Brain microvascular endothelial cell (primary cell): ENCODE measurements around the gene DOP1A.

Experiments
- DNase-seq: peaks from one replicate; pipeline ENCODE4 v3.0.0-alpha.2; 2020
- H3K27ac ChIP-seq: fragments of 250-450 bp; sonication (Bioruptor Pico); 2 replicates; pipeline ENCODE4 v1.5.1; 2020; ENCODE audit warnings: mild to moderate bottlenecking, moderate library complexity
- H3K27me3 ChIP-seq: fragments of 250-450 bp; sonication (Bioruptor Pico); replicated peaks from 2 replicates; pipeline ENCODE4 v1.5.1; 2020; ENCODE audit warnings: mild to moderate bottlenecking
- H3K36me3 ChIP-seq: fragments of 250-450 bp; sonication (Bioruptor Pico); replicated peaks from 2 replicates; pipeline ENCODE4 v1.5.1; 2020; ENCODE audit warnings: mild to moderate bottlenecking
- H3K4me3 ChIP-seq: 2 replicates; pipeline ENCODE4 v1.5.1; 2011; ENCODE audit warnings: low read depth, mild to moderate bottlenecking, control low read depth, low read length, moderate library complexity
- in situ Hi-C: cut with HindIII; loops from 2 replicates; pipeline ENCODE4 v1.10.0; 2017; ENCODE audit warnings: low sequenced_read_pairs, low pct_ligation_motif_present
- TF ChIP-seq, protein P1 (sequence below): IDR thresholded peaks from 2 replicates; pipeline ENCODE4 v1.5.1; 2011; ENCODE audit warnings: low read depth, mild to moderate bottlenecking, moderate library complexity, low read length, control low read depth, inconsistent platforms; ENCODE audit errors: missing control alignments

The DOP1A gene

DNA sequence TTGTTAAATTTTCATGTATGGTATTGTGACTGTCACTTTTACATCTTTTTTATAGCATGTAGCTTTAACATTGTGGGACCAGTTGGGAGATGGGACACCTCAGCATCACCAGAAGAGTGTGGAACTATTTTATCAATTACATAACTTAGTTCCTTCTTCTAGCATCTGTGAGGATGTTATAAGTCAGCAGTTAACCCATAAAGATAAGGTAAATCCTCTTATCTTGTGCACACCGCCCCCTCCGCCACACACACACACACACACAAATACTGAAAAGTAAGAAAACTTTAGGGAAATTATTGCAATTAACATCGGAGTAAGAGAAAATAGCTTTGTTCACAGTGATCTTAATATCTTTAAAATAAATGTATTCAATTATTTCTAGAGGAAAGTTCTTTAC, 64.7 kb downstream of the DOP1A start:
- no peak overlapping the region for H3K4me3 ChIP-seq
- no peak for DNase-seq
- peaks cover 4% of the 10 kb centered on the region for H3K36me3 ChIP-seq
- H3K27me3 ChIP-seq = no peaks in the 10 kb centered on the region
- TF ChIP-seq, protein P1, sequence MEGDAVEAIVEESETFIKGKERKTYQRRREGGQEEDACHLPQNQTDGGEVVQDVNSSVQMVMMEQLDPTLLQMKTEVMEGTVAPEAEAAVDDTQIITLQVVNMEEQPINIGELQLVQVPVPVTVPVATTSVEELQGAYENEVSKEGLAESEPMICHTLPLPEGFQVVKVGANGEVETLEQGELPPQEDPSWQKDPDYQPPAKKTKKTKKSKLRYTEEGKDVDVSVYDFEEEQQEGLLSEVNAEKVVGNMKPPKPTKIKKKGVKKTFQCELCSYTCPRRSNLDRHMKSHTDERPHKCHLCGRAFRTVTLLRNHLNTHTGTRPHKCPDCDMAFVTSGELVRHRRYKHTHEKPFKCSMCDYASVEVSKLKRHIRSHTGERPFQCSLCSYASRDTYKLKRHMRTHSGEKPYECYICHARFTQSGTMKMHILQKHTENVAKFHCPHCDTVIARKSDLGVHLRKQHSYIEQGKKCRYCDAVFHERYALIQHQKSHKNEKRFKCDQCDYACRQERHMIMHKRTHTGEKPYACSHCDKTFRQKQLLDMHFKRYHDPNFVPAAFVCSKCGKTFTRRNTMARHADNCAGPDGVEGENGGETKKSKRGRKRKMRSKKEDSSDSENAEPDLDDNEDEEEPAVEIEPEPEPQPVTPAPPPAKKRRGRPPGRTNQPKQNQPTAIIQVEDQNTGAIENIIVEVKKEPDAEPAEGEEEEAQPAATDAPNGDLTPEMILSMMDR = no peak
- no peak overlapping the region for H3K27ac ChIP-seq
- in situ Hi-C loops = no loop called here

DNA sequence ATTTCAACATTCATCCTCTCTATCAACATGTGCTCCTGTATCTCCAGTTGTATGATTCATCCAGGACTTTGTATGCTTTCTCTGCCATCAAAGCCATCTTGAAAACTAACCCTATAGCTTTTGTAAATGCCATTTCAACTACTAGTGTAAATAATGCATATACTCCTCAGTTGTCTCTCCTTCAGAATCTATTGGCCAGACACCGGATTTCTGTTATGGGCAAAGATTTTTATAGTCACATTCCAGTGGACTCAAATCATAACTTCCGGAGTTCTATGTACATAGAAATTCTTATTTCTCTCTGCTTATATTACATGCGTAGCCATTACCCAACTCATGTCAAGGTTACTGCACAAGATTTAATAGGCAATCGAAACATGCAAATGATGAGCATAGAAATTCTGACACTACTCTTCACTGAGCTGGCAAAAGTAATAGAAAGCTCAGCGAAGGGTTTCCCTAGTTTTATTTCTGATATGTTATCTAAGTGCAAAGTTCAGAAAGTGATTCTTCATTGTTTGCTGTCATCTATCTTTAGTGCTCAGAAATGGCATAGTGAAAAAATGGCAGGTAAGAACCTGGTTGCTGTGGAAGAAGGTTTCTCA, 70.7 kb downstream of the DOP1A start:
- Histone ChIP-seq H3K27ac (no peak overlapping the region), H3K4me3 (no peak overlapping the region)

DNA sequence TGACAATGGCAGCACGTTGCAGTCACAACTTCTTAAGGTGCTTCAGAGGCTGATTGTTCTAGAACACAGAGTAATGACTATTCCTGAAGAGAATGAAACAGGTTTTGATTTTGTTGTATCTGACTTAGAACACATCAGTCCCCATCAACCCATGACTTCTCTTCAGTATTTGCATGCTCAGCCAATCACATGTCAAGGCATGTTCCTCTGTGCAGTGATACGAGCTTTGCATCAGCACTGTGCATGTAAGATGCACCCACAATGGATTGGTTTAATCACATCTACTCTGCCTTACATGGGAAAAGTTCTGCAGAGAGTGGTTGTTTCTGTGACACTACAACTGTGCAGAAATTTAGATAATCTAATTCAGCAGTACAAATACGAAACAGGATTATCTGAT, 71.3 kb downstream of the DOP1A start:
- DNase-seq = no peak
- Histone ChIP-seq H3K27me3 (no peaks in the 10 kb centered on the region), H3K4me3 (no peak overlapping the region), H3K36me3 (no peaks in the 10 kb centered on the region), H3K27ac (no peak overlapping the region)
- TF ChIP-seq, protein P1 = no peak
- in situ Hi-C loops = no loop called here

More for the DNA sequence above, 70.7 kb downstream of the DOP1A start:
- Histone ChIP-seq H3K27me3 (no peaks in the 10 kb centered on the region), H3K36me3 (no peaks in the 10 kb centered on the region)
- in situ Hi-C loops = no loop called here
- no peak for DNase-seq
- TF ChIP-seq, protein P1 = no peak

DNA sequence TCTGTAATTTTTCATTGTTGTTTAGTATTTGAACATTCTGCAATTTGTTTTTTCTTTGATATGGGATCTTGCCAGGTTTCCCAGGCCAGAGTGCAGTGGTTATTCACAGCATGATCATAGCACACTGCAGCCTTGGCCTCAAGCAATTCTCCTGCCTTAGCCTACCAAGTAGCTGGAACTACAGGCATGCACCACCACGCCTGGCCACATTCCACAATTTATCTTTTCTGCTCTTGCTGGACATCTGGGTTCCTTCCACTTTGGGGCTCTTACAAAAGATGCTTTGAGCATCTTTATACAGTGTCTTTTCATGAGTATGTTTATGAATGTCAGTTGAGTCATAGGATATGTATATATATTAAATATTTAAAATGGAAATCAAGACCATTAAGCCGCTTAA, 83.6 kb downstream of the DOP1A start:
- Histone ChIP-seq H3K27ac (no peak overlapping the region), H3K4me3 (no peak overlapping the region), H3K36me3 (peaks cover 4% of the 10 kb centered on the region), H3K27me3 (no peaks in the 10 kb centered on the region)
- TF ChIP-seq, protein P1 = no peak
- in situ Hi-C loops = no loop called here
- DNase-seq = no peak

DNA sequence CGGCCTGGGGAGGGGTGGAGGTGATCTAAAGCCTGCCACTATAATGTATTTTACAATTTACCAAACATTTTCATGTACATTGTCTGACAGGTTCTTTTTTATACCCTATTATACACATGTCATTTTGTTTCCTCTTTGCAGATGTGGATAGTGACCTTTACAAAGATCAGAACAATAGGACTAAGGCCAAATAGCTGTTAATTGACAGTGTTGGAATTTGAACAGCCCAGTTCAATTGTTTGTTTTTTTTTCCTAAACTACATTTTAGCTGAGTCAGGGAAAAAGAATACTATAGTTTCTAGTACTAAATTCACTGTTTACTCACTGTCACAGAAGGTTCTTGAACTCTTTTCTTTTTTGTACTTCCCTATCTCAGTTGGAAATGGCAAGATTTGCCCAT, 85.4 kb downstream of the DOP1A start:
- H3K27me3 ChIP-seq = no peaks in the 10 kb centered on the region
- H3K36me3 ChIP-seq = peaks cover 4% of the 10 kb centered on the region
- TF ChIP-seq, protein P1 = no peak
- no peak overlapping the region for H3K27ac ChIP-seq
- in situ Hi-C loops = no loop called here
- H3K4me3 ChIP-seq = no peak overlapping the region
- DNase-seq = no peak
